ENCODE measurements around the gene PCCA.

The PCCA gene

DNA sequence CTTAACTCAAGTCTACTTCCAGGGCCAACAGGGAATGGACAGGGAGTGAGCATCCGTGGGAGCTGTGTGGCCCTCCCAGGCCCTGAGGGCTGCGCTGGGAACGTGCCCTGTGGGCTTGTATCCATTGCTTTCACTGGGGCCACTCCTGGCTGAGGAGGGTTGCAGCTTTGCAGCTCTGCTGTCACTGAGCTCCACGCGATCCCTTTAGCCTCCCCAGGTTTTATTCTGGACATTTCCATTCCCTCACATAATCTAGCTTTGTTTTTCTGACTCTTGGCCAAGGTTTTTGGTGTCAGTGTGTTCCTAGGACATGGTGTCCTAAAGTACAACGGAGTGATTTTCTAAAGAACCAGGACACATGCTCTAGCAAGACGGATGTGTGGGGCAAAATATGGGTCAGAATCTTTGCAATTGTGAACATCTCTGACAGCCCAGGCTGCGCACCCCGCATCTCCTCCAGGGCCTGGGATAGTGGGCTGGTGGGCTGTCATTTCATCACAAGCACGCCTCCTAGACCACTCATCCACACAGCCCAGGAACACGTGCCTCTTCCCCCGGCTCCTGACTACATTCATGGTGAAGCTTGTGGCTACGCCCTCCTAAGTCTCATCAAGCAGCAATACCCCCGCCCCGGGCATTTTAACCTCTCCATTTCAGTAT is 471.7 kb downstream of the PCCA start:
- TF ChIP-seq, protein P1, sequence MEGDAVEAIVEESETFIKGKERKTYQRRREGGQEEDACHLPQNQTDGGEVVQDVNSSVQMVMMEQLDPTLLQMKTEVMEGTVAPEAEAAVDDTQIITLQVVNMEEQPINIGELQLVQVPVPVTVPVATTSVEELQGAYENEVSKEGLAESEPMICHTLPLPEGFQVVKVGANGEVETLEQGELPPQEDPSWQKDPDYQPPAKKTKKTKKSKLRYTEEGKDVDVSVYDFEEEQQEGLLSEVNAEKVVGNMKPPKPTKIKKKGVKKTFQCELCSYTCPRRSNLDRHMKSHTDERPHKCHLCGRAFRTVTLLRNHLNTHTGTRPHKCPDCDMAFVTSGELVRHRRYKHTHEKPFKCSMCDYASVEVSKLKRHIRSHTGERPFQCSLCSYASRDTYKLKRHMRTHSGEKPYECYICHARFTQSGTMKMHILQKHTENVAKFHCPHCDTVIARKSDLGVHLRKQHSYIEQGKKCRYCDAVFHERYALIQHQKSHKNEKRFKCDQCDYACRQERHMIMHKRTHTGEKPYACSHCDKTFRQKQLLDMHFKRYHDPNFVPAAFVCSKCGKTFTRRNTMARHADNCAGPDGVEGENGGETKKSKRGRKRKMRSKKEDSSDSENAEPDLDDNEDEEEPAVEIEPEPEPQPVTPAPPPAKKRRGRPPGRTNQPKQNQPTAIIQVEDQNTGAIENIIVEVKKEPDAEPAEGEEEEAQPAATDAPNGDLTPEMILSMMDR (conservative IDR thresholded peaks at IDR 0.05; ENCODE audit: control insufficient read depth, insufficient read depth, low read depth, low read length) = no peak
- H3K4me3 ChIP-seq (ENCODE audit: control insufficient read depth, low read depth, low read length) = no peak overlapping the region
- DNase-seq (ENCODE audit: low read depth) = no peak

DNA sequence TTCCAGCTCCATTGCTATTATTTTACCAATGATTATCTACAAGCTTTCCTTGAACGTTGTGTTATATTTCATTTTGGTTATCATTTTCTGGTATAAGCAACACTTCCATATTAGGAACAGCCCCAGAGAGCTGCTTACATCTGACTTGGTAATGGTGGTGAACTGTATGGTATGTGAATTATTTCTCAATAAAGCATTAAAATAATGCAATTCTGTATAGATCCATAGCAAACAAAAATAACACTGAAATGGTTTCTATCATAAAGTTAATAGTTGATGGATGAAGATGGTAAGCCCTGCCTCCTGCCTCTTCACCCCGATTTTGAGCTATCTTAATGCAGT is 472.2 kb downstream of the PCCA start:
- TF ChIP-seq, protein P1 (conservative IDR thresholded peaks at IDR 0.05; ENCODE audit: control insufficient read depth, insufficient read depth, low read depth, low read length) = no peak
- H3K4me3 ChIP-seq (ENCODE audit: control insufficient read depth, low read depth, low read length) = no peak overlapping the region
- DNase-seq (ENCODE audit: low read depth) = no peak

DNA sequence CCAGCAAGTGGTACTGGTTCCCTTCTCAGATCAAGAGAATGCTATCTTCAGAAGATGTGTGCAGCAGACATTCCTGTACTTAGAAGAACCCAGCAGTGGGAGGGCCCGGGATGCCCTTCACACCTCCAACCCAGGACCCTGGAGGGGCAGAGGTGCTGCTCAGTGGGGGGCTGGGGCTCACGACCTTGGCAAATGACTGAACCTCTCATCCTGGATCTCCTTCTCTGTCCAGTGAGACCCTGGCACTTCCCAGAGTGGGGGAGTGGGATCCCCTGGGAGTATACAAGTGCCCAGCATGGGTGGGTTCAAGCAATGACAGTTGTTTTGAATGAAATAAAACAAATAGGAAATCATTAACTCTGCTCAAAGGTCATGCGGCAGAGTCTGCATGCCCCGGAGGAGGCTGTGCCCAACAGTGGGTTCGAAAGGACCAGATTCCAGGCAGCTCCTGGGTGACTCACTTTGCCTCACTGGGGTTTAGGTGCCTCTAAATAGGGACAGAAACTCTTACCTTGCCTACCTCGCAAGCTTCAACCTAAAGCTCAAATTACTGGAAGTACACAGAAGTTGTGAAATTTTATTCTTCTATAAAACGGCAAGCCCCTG is 472.8 kb downstream of the PCCA start:
- no peak overlapping the region for H3K4me3 ChIP-seq (ENCODE audit: control insufficient read depth, low read depth, low read length)
- TF ChIP-seq, protein P1 (conservative IDR thresholded peaks at IDR 0.05; ENCODE audit: control insufficient read depth, insufficient read depth, low read depth, low read length) = no peak
- DNase-seq (ENCODE audit: low read depth) = no peak

DNA sequence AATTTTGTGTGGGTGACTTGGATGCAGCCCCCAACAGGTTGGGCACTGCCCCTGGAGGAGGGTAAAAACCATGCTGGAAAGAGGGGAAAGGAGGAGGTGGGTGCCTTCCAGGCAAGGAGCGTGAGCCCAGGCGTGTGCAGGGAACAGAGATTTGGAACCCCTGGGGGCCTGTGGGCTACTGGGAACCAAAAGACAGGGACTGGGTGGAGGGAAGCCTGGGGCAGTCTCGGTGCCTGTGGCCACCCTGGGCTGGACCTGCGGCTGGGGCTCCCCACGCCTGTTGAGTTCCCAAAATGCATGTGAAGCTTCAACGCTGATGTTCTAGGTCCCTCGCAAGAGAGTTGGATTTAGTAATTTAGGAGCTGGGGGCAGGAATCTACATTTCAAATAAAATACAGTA is 474.9 kb downstream of the PCCA start:
- H3K4me3 ChIP-seq (ENCODE audit: control insufficient read depth, low read depth, low read length) = no peak overlapping the region
- no peak for DNase-seq (ENCODE audit: low read depth)
- TF ChIP-seq, protein P1 (conservative IDR thresholded peaks at IDR 0.05; ENCODE audit: control insufficient read depth, insufficient read depth, low read depth, low read length) = no peak

DNA sequence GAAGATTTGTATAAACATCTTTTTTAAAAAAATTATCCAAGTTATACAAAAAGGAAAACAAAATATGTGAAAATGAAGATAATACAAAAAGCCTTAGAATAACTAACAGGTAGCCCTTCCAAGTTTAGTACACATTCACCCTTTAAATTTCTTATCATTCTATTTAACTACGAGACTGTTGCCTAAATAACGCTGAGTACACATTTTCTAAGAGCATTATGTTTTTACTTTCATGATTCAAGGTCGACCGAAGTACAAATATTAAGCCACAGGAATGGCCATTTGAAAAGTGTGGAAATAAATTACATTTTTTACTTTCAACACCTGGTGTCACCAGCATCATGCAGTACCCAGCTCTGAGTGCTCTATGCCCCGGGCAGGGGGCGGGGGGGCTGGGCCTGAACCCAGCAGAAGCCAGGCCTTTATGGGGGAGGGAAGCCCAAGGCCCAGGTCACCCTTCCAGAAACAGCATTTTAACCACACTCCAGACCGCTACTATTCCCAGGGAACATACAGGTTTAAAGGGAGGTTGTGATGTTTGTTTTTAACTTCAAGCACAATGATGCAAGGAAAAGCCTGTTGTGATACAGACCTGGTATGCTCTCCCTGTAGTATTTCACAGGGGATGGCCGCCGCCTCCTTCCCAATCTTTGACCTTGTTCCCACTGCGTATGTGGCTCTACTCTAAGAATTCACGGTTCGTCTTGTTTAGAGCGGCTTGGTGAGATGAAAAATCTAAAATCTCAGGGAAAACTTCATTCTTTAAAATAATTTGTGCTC is 475.7 kb downstream of the PCCA start:
- H3K4me3 ChIP-seq (ENCODE audit: control insufficient read depth, low read depth, low read length) = no peak overlapping the region
- TF ChIP-seq, protein P1 (conservative IDR thresholded peaks at IDR 0.05; ENCODE audit: control insufficient read depth, insufficient read depth, low read depth, low read length) = no peak
- DNase-seq (ENCODE audit: low read depth) = no peak

DNA sequence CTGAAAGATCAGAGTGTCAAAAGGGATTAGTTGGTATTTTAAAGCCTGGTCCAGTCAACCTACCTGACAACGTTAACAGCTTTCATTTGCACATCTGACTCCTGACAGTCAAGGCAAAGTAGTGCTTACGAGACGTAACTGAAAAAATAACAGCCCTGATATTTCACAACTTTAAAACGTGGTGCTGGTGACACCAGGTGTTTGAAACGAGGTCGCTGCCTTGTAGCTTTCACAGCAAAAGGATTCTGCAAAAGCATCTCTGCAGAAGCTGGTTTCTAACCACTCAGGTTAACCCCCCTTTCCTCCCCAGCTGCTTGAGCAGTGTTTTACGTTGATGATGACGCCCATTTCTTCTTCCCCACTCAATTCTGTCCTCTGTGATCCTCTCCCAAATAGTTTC is 476.4 kb downstream of the PCCA start:
- DNase-seq (ENCODE audit: low read depth) = no peak
- H3K4me3 ChIP-seq (ENCODE audit: control insufficient read depth, low read depth, low read length) = no peak overlapping the region
- TF ChIP-seq, protein P1 (conservative IDR thresholded peaks at IDR 0.05; ENCODE audit: control insufficient read depth, insufficient read depth, low read depth, low read length) = no peak

Measured in fibroblast of mammary gland (primary cell).